DND-41 (cell line): Measurements from ENCODE around the gene MACO1.
"Not testable (repeated sequence)": the region's sequence is repeated elsewhere in the genome, so short reads cannot be mapped to it uniquely, and the experiment has no call there.

Source experiments
- ATAC-seq: fragments of 200-7000 bp; cut with Tn5 transposase; 3 replicates; pipeline ENCODE4 v1.9.1; 2021; ENCODE audit warnings: low read depth; ENCODE audit not compliant: insufficient read depth
- DNase-seq: peaks from one replicate; pipeline ENCODE4 v3.0.0-alpha.2; 2020
- H2AFZ ChIP-seq: 2 replicates; pipeline ENCODE4 v1.6.0; 2012; ENCODE audit warnings: low read depth, low read length
- H3K27ac ChIP-seq: 2 replicates; pipeline ENCODE4 v1.5.1; 2012; ENCODE audit warnings: low read length, inconsistent platforms
- H3K27me3 ChIP-seq: fragments of 200-600 bp; sonication (generic); 2 replicates; pipeline ENCODE4 v1.6.0; 2012; ENCODE audit warnings: low read length, mild to moderate bottlenecking, inconsistent platforms; ENCODE audit not compliant: insufficient read depth, poor library complexity
- H3K36me3 ChIP-seq: 2 replicates; pipeline ENCODE4 v1.5.1; 2012; ENCODE audit warnings: low read length, inconsistent platforms; ENCODE audit not compliant: insufficient read depth
- H3K4me1 ChIP-seq: 2 replicates; pipeline ENCODE4 v1.5.1; 2012; ENCODE audit warnings: mild to moderate bottlenecking, low read length; ENCODE audit not compliant: insufficient read depth
- H3K4me2 ChIP-seq: 2 replicates; pipeline ENCODE4 v1.6.0; 2012; ENCODE audit warnings: mild to moderate bottlenecking, moderate library complexity, low read length, inconsistent platforms; ENCODE audit not compliant: insufficient read depth
- H3K4me3 ChIP-seq, 2 experiments: fragments of 200-600 bp in 1 of 2; shearing (Covaris generic) in 1 of 2; 2 replicates each; pipeline ENCODE4 v1.5.1; 2012 to 2016; ENCODE audit warnings: inconsistent platforms in 2 of 2, low read length in 2 of 2, mild to moderate bottlenecking in 2 of 2, low read depth in 1 of 2, moderate library complexity in 1 of 2
- H3K79me2 ChIP-seq: 2 replicates; pipeline ENCODE4 v1.6.0; 2012; ENCODE audit warnings: low read length, inconsistent platforms; ENCODE audit not compliant: insufficient read depth
- H3K9ac ChIP-seq: 2 replicates; pipeline ENCODE4 v1.6.0; 2012; ENCODE audit warnings: low read depth, mild to moderate bottlenecking, inconsistent platforms, low read length, moderate library complexity
- H3K9me3 ChIP-seq: 2 replicates; pipeline ENCODE4 v1.5.1; 2012; ENCODE audit warnings: low read length, moderate library complexity, mild to moderate bottlenecking, inconsistent platforms; ENCODE audit not compliant: insufficient read depth, severe bottlenecking
- H4K20me1 ChIP-seq: 2 replicates; pipeline ENCODE4 v1.6.0; 2012; ENCODE audit warnings: low read length; ENCODE audit not compliant: insufficient read depth
- CTCF ChIP-seq: IDR thresholded peaks from 2 replicates; pipeline ENCODE4 v1.5.1; 2012; ENCODE audit warnings: borderline replicate concordance, low read length, moderate library complexity, mild to moderate bottlenecking; ENCODE audit not compliant: poor library complexity, severe bottlenecking; ENCODE audit errors: extremely low read depth
- EZH2 ChIP-seq: IDR thresholded peaks from 3 replicates; pipeline ENCODE4 v1.6.1; 2012; ENCODE audit warnings: borderline replicate concordance, low read depth, mild to moderate bottlenecking, moderate library complexity, low read length, inconsistent platforms; ENCODE audit not compliant: severe bottlenecking

The MACO1 gene

DNA sequence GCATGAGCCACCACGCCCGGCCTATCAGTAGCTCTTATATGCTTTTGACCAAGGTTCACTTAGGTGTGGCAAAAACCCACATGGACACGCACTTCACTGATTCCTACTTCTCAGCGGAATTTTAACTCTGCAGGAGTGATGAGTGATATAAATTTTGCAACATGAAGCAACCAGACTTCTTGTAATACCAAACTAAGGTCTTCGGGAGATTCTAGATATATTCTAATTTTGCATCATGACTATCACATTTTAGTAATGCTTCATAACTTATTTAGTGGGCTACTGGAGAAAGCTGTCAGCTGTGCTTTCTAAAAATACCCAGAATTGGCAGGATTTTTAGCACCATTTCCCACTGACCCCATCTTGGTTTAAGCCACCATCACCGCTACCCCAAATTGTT, 37.9 kb upstream of the MACO1 start:
- no peak overlapping the region for H3K27ac ChIP-seq
- no peaks in the 10 kb centered on the region for H3K4me1 ChIP-seq
- TF ChIP-seq EZH2 (no peak), CTCF (no peak)
- no peak overlapping the region for H3K9ac ChIP-seq
- DNase-seq (no peak), ATAC-seq (no peak)
- H2AFZ ChIP-seq: no peak overlapping the region
- no peak overlapping the region for H3K4me2 ChIP-seq
- H4K20me1 ChIP-seq: no peaks in the 10 kb centered on the region
- H3K27me3 ChIP-seq: no peaks in the 10 kb centered on the region
- no peaks in the 10 kb centered on the region for H3K79me2 ChIP-seq
- no peak overlapping the region for H3K4me3 ChIP-seq
- no peaks in the 10 kb centered on the region for H3K9me3 ChIP-seq
- H3K36me3 ChIP-seq: no peaks in the 10 kb centered on the region

- not testable (repeated sequence) for H3K27me3 ChIP-seq, H3K36me3 ChIP-seq, H3K4me2 ChIP-seq, H3K9me3 ChIP-seq, H3K4me3 ChIP-seq, DNase-seq, H3K4me1 ChIP-seq, H3K27ac ChIP-seq, ATAC-seq, H3K9ac ChIP-seq, H4K20me1 ChIP-seq, H3K79me2 ChIP-seq, H2AFZ ChIP-seq
These were observed 33.1 kb upstream of the MACO1 start for GRCh38 chr1:25397549-25397948.

GRCh38 chr1:25398079-25398478, 32.6 kb upstream of the MACO1 start:
- not testable (repeated sequence) for H3K4me2 ChIP-seq, ATAC-seq, H3K4me1 ChIP-seq

GRCh38 chr1:25402947-25403803, 27.5 kb upstream of the MACO1 start:
- DNase-seq, H3K79me2 ChIP-seq, H3K27me3 ChIP-seq, H3K4me2 ChIP-seq, H3K27ac ChIP-seq, H3K36me3 ChIP-seq, H3K4me1 ChIP-seq, H3K9ac ChIP-seq, H4K20me1 ChIP-seq, H3K4me3 ChIP-seq, H2AFZ ChIP-seq, H3K9me3 ChIP-seq: not testable (repeated sequence)
- peak; percentile 36 for TF ChIP-seq CTCF
- ATAC-seq: peak; percentile 56; the same call in 1 of the 3 replicates

More at GRCh38 chr1:25398079-25398478, 32.6 kb upstream of the MACO1 start:
- H2AFZ ChIP-seq, H4K20me1 ChIP-seq, H3K79me2 ChIP-seq, H3K9me3 ChIP-seq, H3K9ac ChIP-seq, H3K27ac ChIP-seq, H3K4me3 ChIP-seq, DNase-seq, H3K27me3 ChIP-seq, H3K36me3 ChIP-seq: not testable (repeated sequence)

DNA sequence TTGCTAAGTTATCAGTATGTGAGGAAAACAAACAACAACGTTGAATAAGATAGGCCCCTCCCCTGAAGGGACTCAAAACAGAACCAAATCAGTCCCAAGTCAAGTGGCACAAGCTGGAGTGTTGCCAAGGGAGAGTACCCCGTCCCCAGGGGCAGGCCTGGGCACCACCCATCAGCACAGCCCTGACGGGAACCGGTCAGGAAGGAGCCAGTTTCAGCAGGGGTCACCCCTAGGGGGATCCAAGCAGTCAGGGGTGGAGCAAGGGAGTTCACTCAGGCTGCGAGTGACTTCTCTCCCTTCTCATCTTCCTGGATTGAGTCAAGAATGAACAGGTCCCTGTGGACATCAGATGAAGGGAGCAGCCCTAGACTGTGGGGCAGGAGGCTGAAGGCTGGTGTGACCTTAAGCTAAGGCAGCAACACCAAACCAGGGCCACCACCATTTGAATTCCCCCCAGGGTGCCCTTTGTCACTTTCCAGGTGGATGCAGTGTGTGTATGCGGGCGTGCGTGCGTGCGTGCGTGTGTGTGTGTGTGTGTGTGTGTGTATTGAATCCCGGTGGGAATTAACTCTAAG, 24.9 kb upstream of the MACO1 start:
- H3K36me3 ChIP-seq, H3K27ac ChIP-seq, H3K9me3 ChIP-seq, DNase-seq, H3K4me3 ChIP-seq, H3K4me2 ChIP-seq, H3K4me1 ChIP-seq, H2AFZ ChIP-seq, H3K27me3 ChIP-seq, H4K20me1 ChIP-seq, ATAC-seq, H3K79me2 ChIP-seq, H3K9ac ChIP-seq: not testable (repeated sequence)

DNA sequence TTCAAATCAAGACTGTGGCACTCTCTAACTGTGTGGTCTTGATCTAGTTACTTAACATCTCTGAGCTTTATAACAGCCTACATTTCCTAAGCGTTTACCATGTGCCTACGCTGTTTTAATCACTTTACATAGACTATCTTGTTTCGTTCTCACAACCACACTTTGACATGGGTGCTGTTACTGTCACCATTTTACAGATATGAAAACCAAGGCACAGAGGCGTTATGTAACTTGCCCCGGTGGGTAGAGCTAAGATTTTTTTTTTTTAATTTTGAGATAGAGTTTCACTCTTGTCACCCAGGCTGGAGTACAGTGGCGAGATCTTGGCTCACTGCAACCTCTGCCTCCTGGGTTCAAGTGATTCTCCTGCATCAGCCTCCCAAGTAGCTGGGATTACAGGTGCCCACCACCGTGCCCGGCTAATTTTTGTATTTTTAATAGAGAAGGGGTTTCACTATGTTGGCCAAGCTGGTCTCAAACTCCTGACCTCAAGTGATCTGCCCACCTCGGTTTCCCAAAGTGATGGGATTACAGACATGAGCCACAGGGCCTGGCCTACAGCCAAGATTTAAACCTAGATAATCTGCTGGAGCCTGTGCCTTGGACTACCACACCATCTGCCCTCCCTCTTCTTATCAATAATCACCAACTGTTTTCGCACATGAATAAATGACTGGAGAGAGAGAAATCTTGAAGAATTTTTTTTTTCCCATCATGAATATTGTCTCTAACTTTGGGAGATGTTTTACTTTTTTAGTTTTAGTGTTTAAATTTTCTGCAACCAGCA, 20.9 kb upstream of the MACO1 start:
- not testable (repeated sequence) for H3K79me2 ChIP-seq, H4K20me1 ChIP-seq, H3K4me2 ChIP-seq, H3K4me1 ChIP-seq, H2AFZ ChIP-seq, H3K27ac ChIP-seq, H3K27me3 ChIP-seq, H3K9me3 ChIP-seq, DNase-seq, H3K36me3 ChIP-seq, H3K9ac ChIP-seq, H3K4me3 ChIP-seq, ATAC-seq
